Muscle layer of duodenum (tissue), 2 donors: ENCODE measurements around the gene CSF2RB.

Source experiments
- H3K27ac ChIP-seq: one replicate; pipeline ENCODE4 v1.7.0; 2013; ENCODE audit warnings: mild to moderate bottlenecking, low read length
- H3K27me3 ChIP-seq: one replicate; pipeline ENCODE4 v1.7.0; 2013; ENCODE audit warnings: low read depth, mild to moderate bottlenecking, control low read depth, low read length
- H3K36me3 ChIP-seq, 2 donors: one replicate each; pipeline ENCODE4 v1.7.0; 2013; ENCODE audit warnings: low read length in 2 of 2, control low read depth in 1 of 2, mild to moderate bottlenecking in 1 of 2; ENCODE audit not compliant: insufficient read depth in 2 of 2, control insufficient read depth in 1 of 2
- H3K4me1 ChIP-seq, 2 donors: one replicate each; pipeline ENCODE4 v1.7.0; 2013; ENCODE audit warnings: low read length in 2 of 2, mild to moderate bottlenecking in 2 of 2, control low read depth in 1 of 2, moderate library complexity in 1 of 2; ENCODE audit not compliant: insufficient read depth in 2 of 2, control insufficient read depth in 1 of 2
- H3K4me3 ChIP-seq, 2 donors: one replicate each; pipeline ENCODE4 v1.7.0; 2013; ENCODE audit warnings: low read length in 2 of 2, low read depth in 1 of 2, mild to moderate bottlenecking in 1 of 2
- H3K9me3 ChIP-seq, 2 donors: one replicate each; pipeline ENCODE4 v1.7.0; 2013; ENCODE audit warnings: low read length in 2 of 2, control low read depth in 1 of 2, mild to moderate bottlenecking in 1 of 2; ENCODE audit not compliant: control insufficient read depth in 1 of 2
- donor health status: healthy.

The CSF2RB gene

DNA sequence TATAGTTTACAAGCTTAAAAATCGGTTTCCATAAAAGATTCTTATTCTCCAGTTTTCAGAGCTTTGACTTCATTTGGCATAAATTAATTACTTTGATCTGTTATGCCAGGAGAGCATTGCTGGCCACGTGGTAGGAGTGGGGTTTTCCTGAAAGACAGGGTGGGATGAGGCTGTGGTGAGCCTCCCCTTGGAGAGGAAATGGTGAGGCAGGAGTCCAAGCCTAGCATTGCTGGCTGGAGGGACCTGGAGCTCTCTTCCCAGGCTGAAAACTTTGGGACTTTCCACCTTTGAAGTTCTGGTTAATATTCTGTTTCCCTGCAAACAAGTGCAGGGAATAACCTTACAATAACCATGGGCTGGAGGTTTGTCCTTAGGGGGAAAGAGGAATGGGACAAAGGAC is 21.1 kb upstream of the CSF2RB start:
- H3K4me1 ChIP-seq = no peaks in the 10 kb centered on the region
- H3K36me3 ChIP-seq = no peaks in the 10 kb centered on the region
- H3K27ac ChIP-seq = no peak overlapping the region
- H3K27me3 ChIP-seq = no peaks in the 10 kb centered on the region
- H3K4me3 ChIP-seq = no peak overlapping the region
- H3K9me3 ChIP-seq = peaks cover 0 to 9% of the 10 kb centered on the region in 2 donors

DNA sequence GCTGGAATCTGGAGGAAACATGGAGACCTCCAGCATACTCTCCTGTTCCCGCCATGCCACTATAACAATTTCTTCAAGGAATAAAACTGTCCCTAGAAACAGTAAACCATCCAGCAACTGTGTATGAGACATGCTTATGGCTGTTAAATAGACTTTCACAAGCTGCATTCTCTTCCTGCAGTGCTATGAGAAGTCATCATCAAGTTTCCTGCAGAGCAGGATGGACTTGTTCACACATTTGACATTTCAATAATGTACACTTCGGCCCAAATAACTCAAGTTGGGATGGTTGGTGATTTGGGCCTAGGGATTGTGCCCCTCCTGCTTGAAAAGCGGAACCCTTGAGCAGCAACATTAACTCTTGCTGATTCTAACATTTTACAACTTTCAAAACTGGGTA is 20.2 kb upstream of the CSF2RB start:
- Histone ChIP-seq H3K36me3 (no peaks in the 10 kb centered on the region), H3K4me1 (no peaks in the 10 kb centered on the region), H3K9me3 (peaks cover 0 to 9% of the 10 kb centered on the region in 2 donors), H3K27ac (no peak overlapping the region), H3K27me3 (no peaks in the 10 kb centered on the region), H3K4me3 (no peak overlapping the region)

GRCh38 chr22:36894266-36894665 is 19.2 kb upstream of the CSF2RB start:
- Histone ChIP-seq H3K36me3 (no peaks in the 10 kb centered on the region), H3K9me3 (peaks cover 0 to 9% of the 10 kb centered on the region in 2 donors), H3K27ac (no peak overlapping the region), H3K27me3 (no peaks in the 10 kb centered on the region), H3K4me3 (no peak overlapping the region), H3K4me1 (no peaks in the 10 kb centered on the region)

- no peaks in the 10 kb centered on the region for H3K36me3 ChIP-seq
- H3K4me3 ChIP-seq = no peak overlapping the region
- no peaks in the 10 kb centered on the region for H3K27me3 ChIP-seq
- no peak overlapping the region for H3K27ac ChIP-seq
- no peaks in the 10 kb centered on the region for H3K4me1 ChIP-seq
- H3K9me3 ChIP-seq = peaks cover 0 to 9% of the 10 kb centered on the region in 2 donors
These were observed 15.8 kb upstream of the CSF2RB start for GRCh38 chr22:36897611-36898010.

GRCh38 chr22:36898690-36899089 is 14.7 kb upstream of the CSF2RB start:
- no peaks in the 10 kb centered on the region for H3K27me3 ChIP-seq
- H3K27ac ChIP-seq = no peak overlapping the region
- no peaks in the 10 kb centered on the region for H3K36me3 ChIP-seq
- no peaks in the 10 kb centered on the region for H3K4me1 ChIP-seq
- H3K9me3 ChIP-seq = peaks cover 0 to 9% of the 10 kb centered on the region in 2 donors
- no peak overlapping the region for H3K4me3 ChIP-seq

- Histone ChIP-seq H3K27me3 (no peaks in the 10 kb centered on the region), H3K4me3 (no peak overlapping the region), H3K9me3 (peaks cover 0 to 9% of the 10 kb centered on the region in 2 donors), H3K4me1 (no peaks in the 10 kb centered on the region), H3K36me3 (no peaks in the 10 kb centered on the region), H3K27ac (no peak overlapping the region)
These were observed 13.9 kb upstream of the CSF2RB start for GRCh38 chr22:36899498-36899897.

DNA sequence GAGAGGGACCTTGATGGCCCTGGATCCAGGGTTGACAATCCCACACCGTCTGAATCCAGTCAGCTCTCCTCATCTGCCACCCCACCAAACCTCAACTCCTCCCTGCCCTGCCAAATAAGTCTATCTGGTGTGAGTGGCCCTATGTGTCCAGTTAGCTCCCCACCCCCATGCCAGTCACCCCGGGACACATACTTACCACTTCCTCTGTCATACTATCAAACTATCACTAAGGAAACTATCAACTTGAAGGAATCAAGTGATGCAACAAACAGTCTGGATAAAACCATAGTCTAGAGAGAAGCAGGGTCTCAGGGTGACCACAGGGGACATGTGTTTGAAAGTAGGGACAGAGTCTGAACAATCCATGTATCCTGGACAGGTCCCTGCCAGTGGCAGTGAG is 13.2 kb upstream of the CSF2RB start:
- Histone ChIP-seq H3K27me3 (no peaks in the 10 kb centered on the region), H3K27ac (no peak overlapping the region)

DNA sequence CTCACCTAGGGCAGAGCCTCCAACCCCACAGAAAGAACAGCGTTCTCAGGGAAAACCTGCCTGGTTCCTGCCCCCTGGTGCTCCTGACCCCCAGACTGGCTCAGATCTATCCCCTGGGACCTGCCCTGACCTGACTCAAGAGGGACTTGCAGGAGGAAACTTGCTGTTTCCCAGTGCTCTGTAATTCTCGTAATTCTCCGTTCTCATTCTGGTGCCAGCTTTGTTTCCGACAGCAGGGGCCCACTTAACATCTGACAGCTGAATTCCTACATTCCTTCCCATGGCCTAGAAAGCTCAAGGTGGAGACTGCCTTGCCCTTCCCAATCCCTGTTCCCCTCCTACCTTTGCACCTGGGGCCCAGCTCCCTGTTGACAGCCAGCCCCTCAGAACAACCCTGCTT is 12.5 kb upstream of the CSF2RB start:
- Histone ChIP-seq H3K9me3 (peaks cover 0 to 6% of the 10 kb centered on the region in 2 donors), H3K27ac (no peak overlapping the region), H3K4me3 (no peak overlapping the region), H3K36me3 (no peaks in the 10 kb centered on the region), H3K27me3 (no peaks in the 10 kb centered on the region), H3K4me1 (no peaks in the 10 kb centered on the region)

More for the DNA sequence above, 13.2 kb upstream of the CSF2RB start:
- Histone ChIP-seq H3K4me1 (no peaks in the 10 kb centered on the region), H3K9me3 (peaks cover 0 to 9% of the 10 kb centered on the region in 2 donors), H3K4me3 (no peak overlapping the region), H3K36me3 (no peaks in the 10 kb centered on the region)

GRCh38 chr22:36901411-36902142 is 11.9 kb upstream of the CSF2RB start:
- Histone ChIP-seq H3K9me3 (peaks cover 0 to 2% of the 10 kb centered on the region in 2 donors), H3K27ac (no peak overlapping the region), H3K36me3 (no peaks in the 10 kb centered on the region), H3K27me3 (no peaks in the 10 kb centered on the region), H3K4me1 (no peaks in the 10 kb centered on the region), H3K4me3 (no peak overlapping the region)

DNA sequence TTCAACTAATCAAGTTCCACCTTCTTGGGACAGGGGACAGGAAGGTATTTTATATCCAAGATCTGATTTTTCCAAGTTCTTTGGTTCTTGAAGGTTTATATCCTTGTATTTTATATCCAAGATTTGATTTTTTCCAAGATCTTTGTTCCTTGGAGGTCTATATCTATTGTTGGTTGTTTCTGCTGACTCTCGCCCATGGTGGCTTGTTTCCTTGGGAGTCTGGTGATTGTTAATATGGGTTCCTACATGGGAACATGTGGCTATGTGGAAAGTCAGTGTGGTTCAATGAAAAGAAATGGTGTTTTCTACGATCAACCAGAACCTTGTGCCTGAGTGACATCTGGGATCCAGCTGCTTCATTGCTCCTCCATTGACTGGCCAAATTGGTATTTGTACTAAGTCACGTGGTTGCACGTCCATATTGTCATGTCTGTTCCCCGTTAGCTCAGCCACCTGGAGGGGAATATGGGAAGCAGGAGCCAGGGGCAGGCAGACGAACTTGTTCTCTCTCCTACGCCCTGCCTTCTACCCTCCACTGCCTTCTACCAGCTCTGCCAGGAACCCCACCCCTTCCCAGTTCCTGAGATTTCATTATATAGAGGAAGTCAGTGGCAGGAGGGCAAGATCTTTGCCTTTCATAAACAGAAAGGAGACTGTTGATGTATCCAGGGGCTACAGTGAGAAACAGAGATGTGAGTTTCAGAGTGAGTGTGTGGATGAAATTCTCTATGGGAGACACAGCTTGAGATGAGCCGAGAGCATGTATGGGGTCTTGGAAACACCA is 11.1 kb upstream of the CSF2RB start:
- Histone ChIP-seq H3K27me3 (no peaks in the 10 kb centered on the region), H3K4me3 (no peak overlapping the region), H3K9me3 (no peaks in the 10 kb centered on the region), H3K4me1 (no peaks in the 10 kb centered on the region), H3K36me3 (no peaks in the 10 kb centered on the region), H3K27ac (no peak overlapping the region)

DNA sequence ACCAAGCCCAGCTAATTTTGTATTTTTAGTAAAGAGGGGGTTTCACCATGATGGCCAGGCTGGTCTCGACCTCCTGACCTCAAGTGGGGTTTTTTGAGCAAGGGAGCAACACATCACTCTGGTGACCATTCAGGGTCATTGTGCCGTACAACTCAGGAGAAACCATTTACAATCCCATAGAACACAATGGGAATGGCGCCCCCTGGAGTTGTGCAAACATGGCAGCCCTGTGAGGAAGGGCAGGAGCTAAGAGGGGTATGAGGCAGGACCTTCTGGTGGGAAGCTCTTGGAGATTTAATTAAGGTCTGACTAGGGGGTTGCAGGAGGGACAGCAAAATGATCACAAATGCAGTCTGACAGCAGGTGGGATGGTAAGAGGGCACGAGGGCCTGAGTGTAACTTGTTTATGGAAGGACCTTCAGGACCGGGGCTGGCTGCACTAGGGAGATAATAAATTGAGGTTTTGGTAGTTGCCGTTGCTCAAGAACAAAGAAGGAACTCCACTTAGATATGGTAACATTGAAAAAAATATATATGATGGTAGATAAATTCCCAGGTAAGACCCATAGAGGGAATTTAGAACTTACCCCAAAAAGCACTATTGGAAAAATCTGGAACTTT is 9.1 kb upstream of the CSF2RB start:
- Histone ChIP-seq H3K27me3 (no peaks in the 10 kb centered on the region), H3K4me3 (no peak overlapping the region), H3K9me3 (no peaks in the 10 kb centered on the region), H3K27ac (no peak overlapping the region), H3K36me3 (no peaks in the 10 kb centered on the region), H3K4me1 (no peaks in the 10 kb centered on the region)
